ENCODE results near the gene USP10. TPM values are rescaled to one million over a fixed set of nuclear protein-coding genes. Genes with fewer than 3 reads are reported as not detected.

Gene USP10
- total RNA-seq, 1 donor from 2014 or later, result 111 TPM

GRCh38 chr16:84820305-84820684 lies 120.5 kb downstream of the USP10 start:
- intact Hi-C loops (cut with micrococcal nuclease), result no loop called here

DNA sequence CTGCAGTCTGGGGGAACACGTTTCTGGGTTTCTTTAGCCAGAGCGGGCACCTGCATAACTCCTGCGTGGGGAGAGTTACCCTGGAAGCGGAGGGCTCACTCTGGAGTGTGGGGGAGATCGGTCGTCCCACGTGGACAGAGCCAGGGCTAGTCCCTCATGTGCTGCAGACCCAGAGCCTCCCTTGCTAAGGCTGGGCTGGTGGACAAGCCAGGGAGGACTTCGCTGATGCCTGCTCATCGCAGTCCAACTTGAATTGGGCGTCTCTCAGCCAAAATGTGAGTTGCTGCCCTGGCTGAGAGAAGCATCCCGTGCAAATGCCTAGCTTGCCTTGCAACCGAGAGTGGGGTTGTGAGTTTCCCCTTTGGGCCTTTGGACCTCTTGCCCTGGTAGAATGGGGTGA lies 121.0 kb downstream of the USP10 start:
- intact Hi-C loops (cut with micrococcal nuclease), result no loop called here

DNA sequence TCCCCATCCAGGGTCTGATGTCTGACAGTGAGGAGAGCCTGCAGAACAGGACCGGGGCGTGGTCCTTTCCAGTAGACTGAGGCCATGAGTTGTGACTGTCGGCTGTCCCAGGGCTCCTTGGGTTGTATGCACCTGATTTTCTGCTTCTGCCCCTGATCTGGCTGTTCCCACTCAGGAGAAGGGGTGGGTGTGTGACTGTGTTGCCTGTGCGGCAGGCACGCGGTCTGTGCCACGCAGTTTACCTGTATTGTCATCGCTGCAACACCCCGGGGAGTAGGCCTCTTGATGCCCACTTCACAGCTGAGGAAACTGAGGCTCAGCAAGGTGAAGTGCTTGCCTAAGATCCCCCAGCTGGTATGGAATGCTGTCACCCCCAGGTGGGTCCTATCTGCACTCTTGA lies 121.4 kb downstream of the USP10 start:
- intact Hi-C loops (cut with micrococcal nuclease), result no loop called here

- intact Hi-C loops (cut with micrococcal nuclease), result no loop called here
Measured at GRCh38 chr16:84821728-84822689, 122.2 kb downstream of the USP10 start.

DNA sequence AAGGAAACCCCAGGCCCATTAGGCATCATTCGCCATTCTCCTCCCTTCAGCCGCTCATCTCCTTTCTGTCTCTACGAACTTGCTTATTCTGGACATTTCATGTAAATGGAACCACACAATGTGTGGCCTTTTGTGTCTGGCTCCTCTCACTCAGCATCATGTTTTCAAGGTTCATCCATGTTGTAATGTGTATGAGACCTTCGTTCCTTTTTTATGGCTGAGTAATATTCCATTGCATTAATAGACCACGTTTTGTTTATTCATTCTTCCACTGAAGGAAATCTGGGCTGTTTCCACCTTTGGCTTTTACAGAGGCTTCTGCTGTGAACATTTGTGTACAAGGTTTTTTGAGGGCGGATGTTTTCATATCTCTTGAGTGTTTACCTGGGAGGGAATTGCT lies 123.2 kb downstream of the USP10 start:
- intact Hi-C loops (cut with micrococcal nuclease), result no loop called here

GRCh38 chr16:84823484-84823883 lies 123.7 kb downstream of the USP10 start:
- intact Hi-C loops (cut with micrococcal nuclease), result no loop called here

- intact Hi-C loops (cut with micrococcal nuclease), result no loop called here
Measured at GRCh38 chr16:84823926-84824325, 124.1 kb downstream of the USP10 start.

GRCh38 chr16:84825896-84826557 lies 126.2 kb downstream of the USP10 start:
- intact Hi-C loops (cut with micrococcal nuclease), result no loop called here

DNA sequence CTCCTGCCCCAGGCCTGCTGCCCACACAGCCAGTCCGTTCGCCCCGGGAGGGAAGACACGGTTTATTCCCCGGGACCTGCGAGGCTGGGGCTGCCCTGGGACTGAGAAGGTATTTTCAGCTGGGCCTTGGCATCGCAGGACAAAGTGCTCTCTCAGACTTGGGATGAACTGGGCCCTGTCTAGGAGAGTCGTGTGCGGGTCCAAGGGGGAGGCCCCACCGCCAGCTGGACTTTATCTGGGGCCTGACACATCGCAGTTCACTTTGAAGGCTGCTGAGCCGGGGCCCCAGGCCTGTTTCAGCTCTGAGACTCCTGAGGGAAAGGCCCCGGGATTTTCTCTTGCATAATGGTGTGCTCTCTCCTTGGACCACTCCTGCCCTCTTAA lies 126.8 kb downstream of the USP10 start:
- intact Hi-C loops (cut with micrococcal nuclease), result no loop called here

- intact Hi-C loops (cut with micrococcal nuclease), result no loop called here
Measured at GRCh38 chr16:84827131-84827574, 127.4 kb downstream of the USP10 start.

GRCh38 chr16:84827897-84828296 lies 128.1 kb downstream of the USP10 start:
- intact Hi-C loops (cut with micrococcal nuclease), result no loop called here

GRCh38 chr16:84828322-84828721 lies 128.5 kb downstream of the USP10 start:
- intact Hi-C loops (cut with micrococcal nuclease), result no loop called here

Other genes starting within 250 kb of the USP10 start
- 33.9 and 39.8 TPM in 2 replicates for gene MEAK7, start 195.3 kb upstream of the USP10 start, total RNA-seq
- gene COTL1, start 81.9 kb upstream of the USP10 start, total RNA-seq, result 777 and 788 TPM in 2 replicates
- 57.2 and 59.8 TPM in 2 replicates for gene KLHL36, start 51.5 kb upstream of the USP10 start, total RNA-seq
- gene CRISPLD2, start 120.0 kb downstream of the USP10 start, total RNA-seq, result 0.12 and 0.17 TPM in 2 replicates